Ovary (tissue), 9 donors: ENCODE measurements around the gene TACC2. TPM values are rescaled to one million over a fixed set of nuclear protein-coding genes. Genes with fewer than 3 reads are reported as not detected.

Experiments used
- DNase-seq, 5 donors: peaks; one replicate each; pipeline ENCODE4 v3.0.0-alpha.2; 2019 to 2020
- H3K27ac ChIP-seq, 2 donors: fragments of 200-600 bp; one replicate each; pipeline versions ENCODE4 v1.5.1 to v1.8.0; 2019 to 2022
- H3K27me3 ChIP-seq: fragments of 200-600 bp; one replicate; pipeline ENCODE4 v1.8.0; 2022
- H3K36me3 ChIP-seq: fragments of 200-600 bp; sonication (generic); one replicate; pipeline ENCODE4 v1.5.1; 2019
- H3K4me1 ChIP-seq: one replicate; pipeline ENCODE4 v1.8.1; 2013; ENCODE audit warnings: mild to moderate bottlenecking, moderate library complexity; ENCODE audit not compliant: insufficient read depth
- H3K4me3 ChIP-seq: fragments of 200-600 bp; sonication (generic); one replicate; pipeline ENCODE4 v1.5.1; 2017
- H3K9me3 ChIP-seq, 2 donors: fragments of 200-600 bp in 1 of 2; sonication (generic) in 1 of 2; one replicate each; pipeline versions ENCODE4 v1.5.1 to v1.8.1; 2013 to 2019; ENCODE audit warnings: mild to moderate bottlenecking in 1 of 2, moderate library complexity in 1 of 2
- CTCF ChIP-seq, 3 donors: fragments of 450-650 bp in 2 of 3; fragments of 200-600 bp in 1 of 3; IDR thresholded peaks; one replicate each; pipeline versions ENCODE4 v1.5.1 to v1.8.0; 2016 to 2022; ENCODE audit warnings: antibody characterized with exemption in 3 of 3, mild to moderate bottlenecking in 1 of 3
- EP300 ChIP-seq: sonication (generic); formaldehyde crosslinking; IDR thresholded peaks from one replicate; pipeline ENCODE4 v1.6.1; 2017; ENCODE audit warnings: antibody characterized with exemption
- POLR2A ChIP-seq: fragments of 450-650 bp; IDR thresholded peaks from one replicate; pipeline ENCODE4 v1.6.1; 2017; ENCODE audit warnings: antibody characterized with exemption, mild to moderate bottlenecking, moderate library complexity
- WGBS, 3 donors: extraction: QIAGEN DNeasy Blood & Tissue Kit in 1 of 3; methylation state at CpG; one replicate each; pipeline versions ENCODE4 v1.1.5 to v1.1.7; 2013 to 2017; 5-methylcytosine and 5-hydroxymethylcytosine counted together
- intact Hi-C, 4 donors: fragments of 100-400 bp; cut with DNase I; formaldehyde crosslinking; loops; one replicate each; pipeline versions ENCODE4 v1.11.0 to v1.15.1; 2022 to 2023
- polyA plus RNA-seq, 2 donors: library from polyadenylated mRNA; stranded (reverse); fragments of 200-250 nt in 1 of 2; fragments of 350-450 nt in 1 of 2; fragmentation: Illumina TruSeq in 1 of 2; extraction: RNeasy Lipid Tissue Mini Kit (QIAGEN cat#74804) in 1 of 2; gene quantifications; one replicate each; pipeline ENCODE4 v1.2.3, GENCODE V29; 2013 to 2014
- total RNA-seq, 7 donors: library from RNA; depleted of rRNA in 2 of 7; stranded (reverse); fragments of >200 nt in 2 of 7; fragmentation: NEBNext Ultra II Directional in 3 of 7; extraction: Animal tissue kit (Norgen Biotek cat#: 25700) in 3 of 7; gene quantifications; one replicate each; pipeline versions ENCODE4 v1.1.0 to v1.2.4, GENCODE V29; 2016 to 2023
- donor health status: DM: no; HTN: no; CAD: no; lungs with moderate emphysema.
- donor health status: DM: no; HTN: no; CAD: no.
- donor health status: Bipolar disorder and iron deficiency.
- donor health status: DM: yes; HTN: yes; CAD: no.
- donor health status: DM: no; HTN: no; CAD: no.
- donor health status: DM: yes; HTN: yes; CAD: no.

TACC2 gene
- total and polyA plus RNA-seq, 9 donors = 6.1 to 66.4 (median 14.2) TPM

- no peak overlapping the region for H3K27ac ChIP-seq
- WGBS, 3 donors = 85 to 87% (median 86%) methylated on average over 14 of the region's 14 CpGs
- H3K9me3 ChIP-seq = no peaks in the 10 kb centered on the region
- H3K36me3 ChIP-seq = no peaks in the 10 kb centered on the region
- no peak for TF ChIP-seq EP300
- no peak for TF ChIP-seq CTCF (IDR thresholded peaks at IDR 0.05)
- no peak for TF ChIP-seq POLR2A
- intact Hi-C loops = loop anchor here (5.0 to 10.0 kb wide), 6 partner anchors 43 to 268 kb away; partner anchors contain the start of gene PLEKHA1 (in 1 of the 4)
- no peaks in the 10 kb centered on the region for H3K27me3 ChIP-seq
- no peak for DNase-seq
- no peaks in the 10 kb centered on the region for H3K4me1 ChIP-seq
- no peak overlapping the region for H3K4me3 ChIP-seq
Measured at GRCh38 chr10:122299423-122300075, 310.6 kb downstream of the TACC2 start.

GRCh38 chr10:122301055-122301810 lies 312.3 kb downstream of the TACC2 start:
- H3K36me3 ChIP-seq = no peaks in the 10 kb centered on the region
- no peaks in the 10 kb centered on the region for H3K9me3 ChIP-seq
- peak in 1 of 5 donors; percentile 24 for DNase-seq
- no peak for TF ChIP-seq POLR2A
- no peak for TF ChIP-seq EP300
- TF ChIP-seq CTCF (IDR thresholded peaks at IDR 0.05) = no peak
- intact Hi-C loops = loop anchor here in 1 of 4 donors (10.0 kb wide), 1 partner anchor 74 kb away; the partner anchor contains the start of gene PLEKHA1
- WGBS, 3 donors = 53 to 62% (median 61%) methylated on average over 12 of the region's 12 CpGs
- H3K4me3 ChIP-seq = no peak overlapping the region
- no peaks in the 10 kb centered on the region for H3K4me1 ChIP-seq
- H3K27ac ChIP-seq = no peak overlapping the region
- no peaks in the 10 kb centered on the region for H3K27me3 ChIP-seq

- H3K27me3 ChIP-seq = no peaks in the 10 kb centered on the region
- H3K4me3 ChIP-seq = no peak overlapping the region
- no peaks in the 10 kb centered on the region for H3K36me3 ChIP-seq
- no peaks in the 10 kb centered on the region for H3K4me1 ChIP-seq
- no peaks in the 10 kb centered on the region for H3K9me3 ChIP-seq
- no peak for TF ChIP-seq EP300
- TF ChIP-seq CTCF (IDR thresholded peaks at IDR 0.05) = no peak
- no peak for TF ChIP-seq POLR2A
- DNase-seq = peak in 1 of 5 donors; percentile 14
- WGBS, 3 donors = 75 to 88% (median 78%) methylated on average over 7 of the region's 7 CpGs
- H3K27ac ChIP-seq = no peak overlapping the region
- intact Hi-C loops = loop anchor here in 1 of 4 donors (10.0 kb wide), 1 partner anchor 73 kb away; the partner anchor contains the start of gene PLEKHA1
Measured at GRCh38 chr10:122301811-122302115, 312.8 kb downstream of the TACC2 start.

- WGBS, 3 donors = 92 to 98% (median 95%) methylated on average over 4 of the region's 4 CpGs
- H3K27ac ChIP-seq = no peak overlapping the region
- H3K4me1 ChIP-seq = no peaks in the 10 kb centered on the region
- intact Hi-C loops = loop anchor here in 1 of 4 donors (10.0 kb wide), 1 partner anchor 72 kb away; the partner anchor contains the start of gene PLEKHA1
- no peaks in the 10 kb centered on the region for H3K9me3 ChIP-seq
- TF ChIP-seq POLR2A (no peak), EP300 (no peak), CTCF (IDR thresholded peaks at IDR 0.05) (no peak)
- H3K36me3 ChIP-seq = no peaks in the 10 kb centered on the region
- H3K4me3 ChIP-seq = no peak overlapping the region
- H3K27me3 ChIP-seq = no peaks in the 10 kb centered on the region
- DNase-seq = peak in 1 of 5 donors; percentile 3
Measured at GRCh38 chr10:122302315-122302714, 313.4 kb downstream of the TACC2 start.
